HepG2 (cell line): Measurements from ENCODE around the gene SCT. TPM values are rescaled to one million over a fixed set of nuclear protein-coding genes. Genes with fewer than 3 reads are reported as not detected.
A peak's percentile ranks its signal among the peaks of the same experiment; 100 is the strongest.

Experiments used
- KAT7 ChIP-seq: IDR thresholded peaks from 2 replicates; pipeline ENCODE4 v1.6.1; 2018; ENCODE audit warnings: borderline replicate concordance, missing compliant biosample characterization
- MEIS2 ChIP-seq: sonication (generic); formaldehyde crosslinking; IDR thresholded peaks from 2 replicates; pipeline ENCODE4 v1.9.0; 2021; ENCODE audit warnings: mild to moderate bottlenecking, missing genetic modification reagents
- NFIC ChIP-seq: IDR thresholded peaks from 2 replicates; pipeline ENCODE4 v1.6.1; 2012; ENCODE audit warnings: mild to moderate bottlenecking, low read length, inconsistent platforms
- RAD51 ChIP-seq: fragments of 450-650 bp; IDR thresholded peaks from 2 replicates; pipeline ENCODE4 v1.6.1; 2016; ENCODE audit warnings: borderline replicate concordance
- SALL1 ChIP-seq: sonication (generic); formaldehyde crosslinking; IDR thresholded peaks from 2 replicates; pipeline ENCODE4 v1.8.0; 2022; ENCODE audit warnings: mild to moderate bottlenecking, missing genetic modification reagents
- ZNF30 ChIP-seq: sonication (generic); formaldehyde crosslinking; IDR thresholded peaks from 2 replicates; pipeline ENCODE4 v1.5.0; 2020; ENCODE audit warnings: mild to moderate bottlenecking, missing genetic modification reagents
- ZNF367 ChIP-seq: sonication (generic); formaldehyde crosslinking; IDR thresholded peaks from 2 replicates; pipeline ENCODE4 v1.4.0; 2020; ENCODE audit warnings: missing genetic modification reagents, borderline replicate concordance
- ZNF432 ChIP-seq: sonication (generic); formaldehyde crosslinking; IDR thresholded peaks from 2 replicates; pipeline ENCODE4 v1.5.0; 2020; ENCODE audit warnings: missing genetic modification reagents, mild to moderate bottlenecking, borderline replicate concordance
- ZNF441 ChIP-seq: sonication (generic); formaldehyde crosslinking; IDR thresholded peaks from 2 replicates; pipeline ENCODE4 v1.7.0; 2021; ENCODE audit warnings: missing genetic modification reagents, borderline replicate concordance
- ZNF609 ChIP-seq: sonication (generic); formaldehyde crosslinking; IDR thresholded peaks from 2 replicates; pipeline ENCODE4 v1.4.0; 2020; ENCODE audit warnings: mild to moderate bottlenecking, missing genetic modification reagents, borderline replicate concordance
- ZNF790 ChIP-seq: sonication (generic); formaldehyde crosslinking; IDR thresholded peaks from 2 replicates; pipeline ENCODE4 v1.8.0; 2022; ENCODE audit warnings: missing genetic modification reagents, mild to moderate bottlenecking, borderline replicate concordance
- polyA plus RNA-seq, 8 experiments: library from polyadenylated mRNA; depleted of rRNA in 3 of 8; stranded (reverse) in 7 of 8; unstranded in 1 of 8; fragments of >200 nt; fragmentation: Illumina TruSeq in 4 of 8; extraction: Trizol in 4 of 8; gene quantifications; 2 replicates each; pipeline versions ENCODE4 v1.2.1 to v1.2.3, GENCODE V29; 2011 to 2016; ENCODE audit warnings: low read depth in 4 of 8, missing spikeins in 1 of 8, mixed read lengths in 1 of 8; ENCODE audit not compliant: insufficient read depth in 1 of 8
- total RNA-seq, 5 experiments: library from RNA; depleted of rRNA; stranded (reverse); fragments of >200 nt; fragmentation: Illumina TruSeq; extraction: Trizol; gene quantifications; 2 replicates each; pipeline ENCODE4 v1.2.3, GENCODE V29; 2016; ENCODE audit warnings: low read depth in 1 of 5
- TF ChIP-seq, protein P1 (sequence below): IDR thresholded peaks from 2 replicates; pipeline ENCODE4 v1.6.1; 2012; ENCODE audit warnings: low read length, improper control_type of control experiment
- TF ChIP-seq, protein P2 (sequence below): sonication (generic); formaldehyde crosslinking; IDR thresholded peaks from 2 replicates; pipeline ENCODE4 v1.4.0; 2020; ENCODE audit warnings: missing genetic modification reagents
- TF ChIP-seq, protein P3 (sequence below): sonication (generic); formaldehyde crosslinking; IDR thresholded peaks from 2 replicates; pipeline ENCODE4 v1.5.0; 2020; ENCODE audit warnings: mild to moderate bottlenecking, missing genetic modification reagents

SCT gene
- total and polyA plus RNA-seq, 2 of the 13 experiments (the other 11 are each of a cell fraction or from before 2014, with no cell fraction given), result not detected

DNA sequence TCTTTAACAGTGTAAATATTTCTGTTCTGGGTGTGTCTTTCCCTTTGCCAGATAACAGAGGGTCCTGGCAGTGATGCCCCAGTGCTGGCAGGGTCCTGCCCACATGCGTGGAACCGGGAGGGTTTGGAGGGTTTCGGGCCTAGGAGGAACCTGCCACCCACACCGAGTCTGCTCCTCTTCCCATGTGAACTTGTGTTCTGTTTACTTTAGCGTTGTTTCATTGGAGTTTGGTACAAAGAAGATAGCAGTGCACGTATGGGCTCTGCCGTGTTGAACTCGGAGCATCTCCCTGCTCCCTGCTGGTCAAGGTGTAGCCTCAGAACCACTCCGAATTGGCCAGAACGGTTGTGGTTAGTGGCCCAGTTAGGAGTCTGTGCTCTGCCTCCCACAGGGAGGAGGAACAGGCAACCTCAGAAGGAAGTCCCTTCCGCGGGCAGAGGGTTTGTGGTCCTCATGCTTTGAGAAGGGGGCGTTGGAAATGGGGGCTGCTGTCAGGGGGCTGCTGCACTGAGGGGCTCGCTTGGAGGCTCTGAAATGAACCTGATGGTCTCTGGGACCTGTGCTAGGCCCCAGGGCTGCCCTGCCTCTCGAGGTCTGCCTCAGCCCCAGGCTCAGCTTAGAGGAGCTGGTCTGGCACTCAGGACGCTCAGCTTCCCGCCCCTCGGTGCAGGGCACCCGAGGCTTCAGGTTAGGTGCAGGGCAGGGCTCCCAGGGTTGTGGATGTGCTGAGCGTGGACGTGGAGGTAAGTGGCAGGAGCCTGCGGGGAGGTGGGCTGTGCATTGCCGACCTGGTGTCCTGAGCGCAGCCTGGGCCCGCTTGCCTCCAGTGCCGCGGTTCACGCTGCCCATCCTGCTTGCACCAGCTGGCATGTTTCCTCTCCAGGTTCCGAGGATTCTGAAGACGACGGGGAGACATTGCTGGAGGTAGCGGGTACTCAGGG lies 40.3 kb downstream of the SCT start (continued):
- TF ChIP-seq SALL1 (CRISPR knock-in tag), result 0 out of 2 replicates have a peak, but pooled peaks have one; percentile 12
- TF ChIP-seq ZNF441 (CRISPR knock-in tag), result no peak
- no peak for TF ChIP-seq RAD51
- no peak for TF ChIP-seq ZNF432 (CRISPR knock-in tag)
- TF ChIP-seq, protein P1, sequence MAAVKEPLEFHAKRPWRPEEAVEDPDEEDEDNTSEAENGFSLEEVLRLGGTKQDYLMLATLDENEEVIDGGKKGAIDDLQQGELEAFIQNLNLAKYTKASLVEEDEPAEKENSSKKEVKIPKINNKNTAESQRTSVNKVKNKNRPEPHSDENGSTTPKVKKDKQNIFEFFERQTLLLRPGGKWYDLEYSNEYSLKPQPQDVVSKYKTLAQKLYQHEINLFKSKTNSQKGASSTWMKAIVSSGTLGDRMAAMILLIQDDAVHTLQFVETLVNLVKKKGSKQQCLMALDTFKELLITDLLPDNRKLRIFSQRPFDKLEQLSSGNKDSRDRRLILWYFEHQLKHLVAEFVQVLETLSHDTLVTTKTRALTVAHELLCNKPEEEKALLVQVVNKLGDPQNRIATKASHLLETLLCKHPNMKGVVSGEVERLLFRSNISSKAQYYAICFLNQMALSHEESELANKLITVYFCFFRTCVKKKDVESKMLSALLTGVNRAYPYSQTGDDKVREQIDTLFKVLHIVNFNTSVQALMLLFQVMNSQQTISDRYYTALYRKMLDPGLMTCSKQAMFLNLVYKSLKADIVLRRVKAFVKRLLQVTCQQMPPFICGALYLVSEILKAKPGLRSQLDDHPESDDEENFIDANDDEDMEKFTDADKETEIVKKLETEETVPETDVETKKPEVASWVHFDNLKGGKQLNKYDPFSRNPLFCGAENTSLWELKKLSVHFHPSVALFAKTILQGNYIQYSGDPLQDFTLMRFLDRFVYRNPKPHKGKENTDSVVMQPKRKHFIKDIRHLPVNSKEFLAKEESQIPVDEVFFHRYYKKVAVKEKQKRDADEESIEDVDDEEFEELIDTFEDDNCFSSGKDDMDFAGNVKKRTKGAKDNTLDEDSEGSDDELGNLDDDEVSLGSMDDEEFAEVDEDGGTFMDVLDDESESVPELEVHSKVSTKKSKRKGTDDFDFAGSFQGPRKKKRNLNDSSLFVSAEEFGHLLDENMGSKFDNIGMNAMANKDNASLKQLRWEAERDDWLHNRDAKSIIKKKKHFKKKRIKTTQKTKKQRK, result no peak
- TF ChIP-seq MEIS2 (CRISPR knock-in tag), result no peak
- TF ChIP-seq KAT7 (CRISPR knock-in tag), result no peak
- TF ChIP-seq ZNF30 (CRISPR knock-in tag), result no peak
- no peak for TF ChIP-seq ZNF367 (CRISPR knock-in tag)
- TF ChIP-seq ZNF609 (CRISPR knock-in tag), result no peak
- TF ChIP-seq, protein P2, sequence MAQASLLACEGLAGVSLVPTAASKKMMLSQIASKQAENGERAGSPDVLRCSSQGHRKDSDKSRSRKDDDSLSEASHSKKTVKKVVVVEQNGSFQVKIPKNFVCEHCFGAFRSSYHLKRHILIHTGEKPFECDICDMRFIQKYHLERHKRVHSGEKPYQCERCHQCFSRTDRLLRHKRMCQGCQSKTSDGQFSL, result no peak
- TF ChIP-seq, protein P3, sequence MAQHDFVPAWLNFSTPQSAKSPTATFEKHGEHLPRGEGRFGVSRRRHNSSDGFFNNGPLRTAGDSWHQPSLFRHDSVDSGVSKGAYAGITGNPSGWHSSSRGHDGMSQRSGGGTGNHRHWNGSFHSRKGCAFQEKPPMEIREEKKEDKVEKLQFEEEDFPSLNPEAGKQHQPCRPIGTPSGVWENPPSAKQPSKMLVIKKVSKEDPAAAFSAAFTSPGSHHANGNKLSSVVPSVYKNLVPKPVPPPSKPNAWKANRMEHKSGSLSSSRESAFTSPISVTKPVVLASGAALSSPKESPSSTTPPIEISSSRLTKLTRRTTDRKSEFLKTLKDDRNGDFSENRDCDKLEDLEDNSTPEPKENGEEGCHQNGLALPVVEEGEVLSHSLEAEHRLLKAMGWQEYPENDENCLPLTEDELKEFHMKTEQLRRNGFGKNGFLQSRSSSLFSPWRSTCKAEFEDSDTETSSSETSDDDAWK (CRISPR knock-in tag), result no peak
- no peak for TF ChIP-seq NFIC
- no peak for TF ChIP-seq ZNF790 (CRISPR knock-in tag)
